ENCODE measurements around the gene FBXL14. TPM values are rescaled to one million over a fixed set of nuclear protein-coding genes. Genes with fewer than 3 reads are reported as not detected.

The FBXL14 gene, protein sequence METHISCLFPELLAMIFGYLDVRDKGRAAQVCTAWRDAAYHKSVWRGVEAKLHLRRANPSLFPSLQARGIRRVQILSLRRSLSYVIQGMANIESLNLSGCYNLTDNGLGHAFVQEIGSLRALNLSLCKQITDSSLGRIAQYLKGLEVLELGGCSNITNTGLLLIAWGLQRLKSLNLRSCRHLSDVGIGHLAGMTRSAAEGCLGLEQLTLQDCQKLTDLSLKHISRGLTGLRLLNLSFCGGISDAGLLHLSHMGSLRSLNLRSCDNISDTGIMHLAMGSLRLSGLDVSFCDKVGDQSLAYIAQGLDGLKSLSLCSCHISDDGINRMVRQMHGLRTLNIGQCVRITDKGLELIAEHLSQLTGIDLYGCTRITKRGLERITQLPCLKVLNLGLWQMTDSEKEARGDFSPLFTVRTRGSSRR
- polyA plus RNA-seq (ENCODE audit: insufficient read length in 3 of 3): 10 to 100 TPM; 11.0 to 17.2 (median 14.6) TPM
- long read RNA-seq, donor 1, partial matches to known transcripts: 0 of 1 reads
- long read RNA-seq, donor 1, other reads (novel, unspliced or antisense): 0 of 1 reads
- long read RNA-seq, donor 2: 0 reads
- long read RNA-seq, donor 3: 0 reads
- long read RNA-seq, donor 4: 0 reads
- long read RNA-seq, donor 5: 0 reads
- long read RNA-seq, donor 6: 0 reads
- long read RNA-seq, donor 7, partial matches to known transcripts: 0 of 1 reads
- long read RNA-seq, donor 7, other reads (novel, unspliced or antisense): 0 of 1 reads
- long read RNA-seq, donor 8: 0 reads
- long read RNA-seq, donor 9: 0 reads
- long read RNA-seq, donor 10, partial matches to known transcripts: 0 of 1 reads
- long read RNA-seq, donor 10, other reads (novel, unspliced or antisense): 0 of 1 reads
- long read RNA-seq, donor 11: 0 reads
- long read RNA-seq, donor 12: 0 reads
- long read RNA-seq, donor 13, partial matches to known transcripts: 0 of 1 reads
- long read RNA-seq, donor 13, other reads (novel, unspliced or antisense): 0 of 1 reads
- long read RNA-seq, donor 14: 0 reads
- long read RNA-seq, donor 15: 0 reads
- long read RNA-seq, donor 16, partial matches to known transcripts: 16 of 16 reads
- long read RNA-seq, donor 16, other reads (novel, unspliced or antisense): 0 of 16 reads

GRCh38 chr12:1594261-1595025 lies at the start of gene FBXL14:
Gene FBXL14 (minus strand): TSS chr12:1594581. CDS start chr12:1594066, 515 bp downstream.
- DNase-seq: peak; percentile 91

DNA sequence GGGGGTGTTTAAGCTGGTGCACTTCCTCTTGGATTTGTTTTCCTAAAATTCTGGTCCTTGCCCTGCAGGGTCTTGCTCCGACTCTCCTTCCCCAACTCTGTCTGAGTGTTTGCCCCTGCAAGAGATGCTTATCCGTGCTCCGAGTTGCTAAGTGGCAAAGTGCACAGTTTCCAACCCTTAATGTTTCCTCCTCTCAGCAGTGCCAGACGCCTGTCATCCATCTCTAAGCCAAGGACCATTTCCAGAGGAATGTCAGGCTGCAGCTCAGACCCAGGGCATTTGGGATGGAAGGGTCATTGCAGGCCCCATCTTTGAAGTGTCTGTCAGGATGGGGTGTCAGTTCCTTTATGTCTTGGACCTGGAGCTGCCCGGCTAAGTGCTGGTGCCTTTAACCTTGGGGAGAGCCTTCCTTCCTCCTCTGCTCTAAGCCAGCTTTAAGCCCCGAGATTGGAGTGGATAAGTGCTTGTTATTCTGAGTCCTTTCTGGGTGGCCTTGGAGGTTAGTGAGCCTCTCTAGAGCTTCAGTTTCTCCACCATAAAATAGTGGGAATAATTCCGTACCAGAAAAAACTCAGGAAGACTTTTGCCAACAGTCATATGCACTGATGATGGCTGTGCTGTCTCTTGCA lies 49.6 kb upstream of the FBXL14 start:
- DNase-seq: no peak

GRCh38 chr12:1643043-1643442 lies 48.7 kb upstream of the FBXL14 start:
- no peak for DNase-seq

DNA sequence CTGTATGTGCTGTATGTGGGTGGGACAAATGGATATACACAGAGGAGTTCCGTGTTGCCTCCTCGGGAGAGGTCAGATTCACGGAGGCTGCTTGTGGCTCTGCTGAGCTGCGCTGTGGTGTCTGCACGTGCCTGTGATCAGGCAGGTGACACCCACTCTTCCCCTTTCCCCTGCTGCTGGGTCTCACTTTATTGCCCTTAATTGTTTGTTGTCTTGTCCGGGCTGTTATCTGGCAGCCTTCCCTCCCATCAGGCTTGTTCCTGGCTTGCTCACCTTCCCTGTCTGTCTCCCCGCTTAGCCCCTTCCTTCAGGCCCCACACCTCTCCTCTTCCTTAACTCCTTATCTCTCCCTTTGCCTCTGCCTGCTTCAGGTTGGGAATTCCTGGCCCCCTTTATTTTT lies 48.1 kb upstream of the FBXL14 start:
- no peak for DNase-seq

DNA sequence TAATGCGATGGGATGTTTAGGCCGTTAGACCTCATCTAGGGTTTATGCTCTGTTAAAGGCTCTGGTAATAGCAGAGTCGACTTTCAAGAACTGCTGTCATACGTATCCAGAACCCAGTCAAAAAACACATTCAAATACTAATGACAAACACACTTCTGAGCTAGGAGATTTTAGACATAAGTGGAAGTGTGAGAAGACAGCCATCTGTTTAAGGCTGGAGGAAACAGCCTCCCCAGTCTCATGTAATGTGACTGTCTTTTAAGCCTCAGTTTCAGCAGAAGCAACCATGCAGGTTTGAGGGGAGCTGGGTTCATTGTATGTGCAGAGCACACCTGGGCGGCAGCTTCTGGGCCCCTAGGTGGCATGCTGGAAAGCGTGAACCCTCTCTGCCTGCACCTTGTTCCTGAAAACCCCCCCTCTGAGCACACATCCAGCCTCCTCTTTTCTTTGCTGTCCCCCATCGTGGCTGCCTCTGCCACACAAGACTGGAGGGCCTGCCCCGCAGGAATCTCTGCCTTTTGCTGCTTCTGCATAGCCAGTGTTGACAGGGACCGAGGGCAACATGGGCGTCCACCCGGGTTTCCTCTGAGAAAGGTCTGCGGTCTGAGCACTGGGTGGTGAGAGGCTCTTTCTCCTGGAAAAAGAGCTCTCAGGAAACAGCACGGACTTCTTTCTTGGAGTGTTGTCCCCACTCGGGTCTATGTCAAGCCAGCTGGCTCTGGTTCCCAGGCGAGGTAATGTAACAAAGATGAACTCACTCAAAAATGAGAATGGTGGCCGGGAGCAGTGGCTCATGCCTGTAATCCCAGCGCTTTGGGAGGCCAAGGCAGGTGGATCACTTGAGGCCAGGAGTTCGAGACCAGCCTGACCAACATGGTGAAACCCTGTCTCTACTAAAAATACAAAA lies 46.2 kb upstream of the FBXL14 start:
- no peak for DNase-seq

- no peak for DNase-seq
Observed at GRCh38 chr12:1639538-1639937, 45.2 kb upstream of the FBXL14 start.

DNA sequence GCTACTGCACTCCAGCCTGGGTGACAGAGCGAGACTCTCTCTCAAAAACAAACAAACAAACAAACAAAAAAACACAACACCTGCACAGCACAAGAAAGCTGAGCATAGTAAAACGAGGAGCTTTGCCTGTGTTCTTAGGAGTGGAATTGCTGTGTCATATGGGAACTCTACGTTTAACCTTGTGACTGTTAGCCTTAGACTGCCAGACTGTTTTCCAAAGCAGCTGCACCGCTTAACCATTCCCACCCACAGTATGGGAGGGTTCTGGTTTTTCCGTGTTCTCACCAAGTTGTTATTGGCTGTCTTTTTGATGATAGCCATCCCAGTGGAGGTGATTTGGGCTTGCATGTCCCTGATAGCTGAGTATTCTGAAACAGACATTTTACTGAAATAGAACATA lies 43.8 kb upstream of the FBXL14 start:
- no peak for DNase-seq

DNA sequence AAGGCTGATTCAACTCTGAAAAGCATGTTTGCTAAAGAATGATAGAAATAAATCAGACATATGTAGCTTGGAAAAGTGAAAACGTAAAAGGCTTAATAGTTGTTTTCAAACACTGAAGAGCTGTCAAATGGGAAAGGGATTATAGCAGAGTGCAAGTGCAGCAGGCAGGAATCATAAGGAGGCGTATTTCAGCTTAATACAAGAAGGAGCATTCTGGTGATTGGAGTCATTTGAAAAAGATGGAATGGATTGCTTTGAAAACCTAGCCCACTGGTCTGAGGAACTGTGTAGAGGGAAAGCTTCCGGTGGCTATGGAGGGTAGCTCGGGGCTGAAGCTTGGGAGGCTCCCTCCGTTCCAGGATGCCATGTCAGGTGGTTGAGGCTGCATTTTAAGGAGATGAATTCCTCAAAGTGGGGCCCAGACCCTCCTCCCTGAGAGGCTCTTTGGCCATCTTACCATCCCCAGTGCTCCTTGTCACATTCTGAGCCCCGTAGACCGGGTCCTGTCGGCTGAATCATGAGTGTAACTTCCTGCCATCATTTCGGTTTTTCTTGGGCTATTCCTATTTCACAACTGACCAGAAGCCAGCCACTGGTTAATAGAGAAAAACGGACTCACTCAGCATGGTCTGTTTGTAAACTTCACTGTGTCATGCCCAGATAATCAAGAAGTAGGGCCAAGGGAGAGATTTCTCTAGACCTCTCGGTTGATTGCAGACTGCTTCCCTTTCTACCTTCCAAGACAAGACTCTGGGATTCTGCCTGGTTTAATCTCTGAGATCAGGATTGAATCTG lies 41.1 kb upstream of the FBXL14 start:
- DNase-seq: no peak

DNA sequence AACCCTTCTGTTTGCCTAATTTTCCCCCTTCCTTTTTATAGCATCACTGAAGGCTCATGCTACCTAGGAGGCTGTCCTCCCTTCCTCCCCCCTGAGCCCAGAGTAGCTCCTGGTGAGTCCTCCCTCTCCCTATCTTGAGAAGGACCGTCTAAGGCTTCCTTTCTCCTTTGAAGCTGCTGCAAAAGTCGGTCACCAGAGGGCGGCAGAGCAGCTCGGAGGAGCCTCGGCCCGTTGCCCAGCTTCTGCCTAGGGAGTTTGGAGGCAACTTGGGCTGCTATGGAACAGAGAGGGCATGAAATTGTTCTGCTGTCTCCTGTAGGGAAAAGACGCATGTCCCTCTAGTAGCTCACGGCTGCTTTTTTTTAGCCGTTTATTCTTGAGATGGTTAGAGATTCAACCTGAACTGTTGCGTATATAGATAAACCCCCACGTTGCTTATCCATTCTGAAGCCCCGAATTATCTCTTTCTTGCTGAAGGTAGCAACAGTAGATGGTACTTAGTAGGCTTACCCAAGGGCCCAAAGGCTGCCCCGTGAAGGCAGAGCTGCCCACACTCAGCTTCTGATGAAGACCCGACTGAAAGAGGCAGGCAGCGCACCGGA lies 40.3 kb upstream of the FBXL14 start:
- no peak for DNase-seq

- DNase-seq: no peak
Observed at GRCh38 chr12:1634149-1634548, 39.8 kb upstream of the FBXL14 start.

DNA sequence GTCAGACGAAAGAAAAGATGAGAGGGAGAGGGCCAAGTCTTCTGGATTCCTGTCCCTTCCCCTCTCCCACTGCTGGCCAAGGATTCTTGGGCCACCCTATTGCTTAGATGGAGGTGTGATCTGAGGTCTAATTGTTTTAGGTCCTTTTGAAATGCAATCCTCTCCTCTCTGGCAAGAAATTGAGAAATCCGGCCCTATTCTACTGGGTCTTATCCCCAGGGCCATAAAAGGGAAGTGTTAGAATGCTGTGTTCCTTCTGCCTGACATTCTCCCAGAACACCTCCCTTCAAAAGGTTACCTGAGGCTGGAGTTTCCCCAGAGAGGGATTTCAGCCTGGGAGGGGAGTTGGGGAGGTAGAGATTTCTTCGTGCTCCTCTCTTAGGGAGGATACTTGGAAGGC lies 39.1 kb upstream of the FBXL14 start:
- DNase-seq: no peak

- no peak for DNase-seq
Observed at GRCh38 chr12:1632702-1633101, 38.3 kb upstream of the FBXL14 start.

DNA sequence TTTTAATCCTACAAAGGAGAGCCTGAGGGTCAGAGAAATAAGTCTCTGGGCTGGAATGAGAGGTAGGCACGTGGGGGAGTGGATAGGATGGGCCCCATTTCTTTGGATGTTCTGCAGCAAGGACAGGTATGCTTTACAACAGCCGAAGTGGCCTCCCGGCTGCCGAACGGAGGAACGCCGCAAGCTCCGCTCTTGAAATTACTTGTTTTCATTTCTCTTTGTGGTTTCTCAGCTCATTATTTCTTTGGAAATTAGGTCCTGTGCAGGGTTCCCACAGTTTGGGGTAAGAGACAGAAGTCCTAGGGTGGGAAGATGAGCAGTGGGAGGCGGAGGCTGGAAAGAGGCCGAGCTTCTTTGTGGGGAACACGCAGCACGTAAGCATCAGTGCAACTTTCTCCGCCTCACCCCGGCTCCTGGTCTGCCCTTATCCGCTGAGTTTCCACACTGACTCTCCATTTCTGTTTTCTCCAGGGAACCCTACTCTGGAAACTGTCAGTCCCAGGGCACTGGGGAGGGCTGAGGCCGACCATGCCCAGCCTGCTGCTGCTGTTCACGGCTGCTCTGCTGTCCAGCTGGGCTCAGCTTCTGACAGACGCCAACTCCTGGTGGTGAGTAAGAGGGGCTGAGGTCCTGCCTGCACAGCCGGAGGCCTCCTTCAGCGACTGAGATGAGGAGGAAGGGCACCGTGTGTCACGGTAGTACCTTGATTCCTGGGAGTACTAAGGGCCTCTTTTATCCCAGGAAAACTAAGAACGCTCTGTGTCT lies 36.6 kb upstream of the FBXL14 start:
- no peak for DNase-seq

- no peak for DNase-seq
Observed at GRCh38 chr12:1630133-1630826, 35.9 kb upstream of the FBXL14 start.

DNA sequence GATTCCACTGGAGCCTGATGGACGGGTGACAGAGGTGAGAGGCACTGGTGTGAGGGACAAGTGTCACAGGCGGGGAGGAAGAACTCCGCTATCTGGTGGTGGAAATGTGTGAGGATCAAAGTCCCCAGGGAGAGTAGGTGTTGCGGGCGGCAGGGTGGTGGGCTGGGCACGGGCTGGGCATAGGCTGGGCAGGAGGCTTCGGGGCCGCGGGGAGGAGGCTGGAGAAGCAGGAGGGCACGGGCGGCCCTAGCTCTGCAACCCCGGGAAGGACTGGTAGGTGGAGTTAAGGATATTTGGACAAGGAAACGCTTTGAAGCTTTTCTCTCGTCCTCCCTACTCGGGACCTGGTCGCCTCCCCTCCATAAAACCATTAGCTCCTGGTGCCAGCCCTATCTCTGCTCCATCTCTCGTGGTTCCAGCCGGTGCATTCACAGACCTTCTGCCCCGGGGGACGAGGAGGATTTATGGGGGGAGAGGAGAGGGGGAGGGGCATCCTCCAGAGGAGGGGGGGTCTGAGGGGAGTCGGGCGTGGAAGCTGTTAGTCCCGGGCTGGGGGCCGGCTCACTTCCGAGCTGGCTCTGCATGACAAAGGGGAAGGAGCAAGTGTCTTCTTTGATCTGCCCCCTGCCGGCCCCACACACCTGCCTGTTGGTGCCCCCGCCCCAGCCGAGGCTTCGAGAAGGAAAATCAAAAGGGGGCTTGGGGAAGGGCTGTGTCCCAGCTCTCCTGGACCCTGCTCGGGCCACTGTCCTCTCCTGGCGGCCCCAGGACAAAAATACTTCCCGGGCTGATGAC lies 35.2 kb upstream of the FBXL14 start:
- peak; percentile 59 for DNase-seq

DNA sequence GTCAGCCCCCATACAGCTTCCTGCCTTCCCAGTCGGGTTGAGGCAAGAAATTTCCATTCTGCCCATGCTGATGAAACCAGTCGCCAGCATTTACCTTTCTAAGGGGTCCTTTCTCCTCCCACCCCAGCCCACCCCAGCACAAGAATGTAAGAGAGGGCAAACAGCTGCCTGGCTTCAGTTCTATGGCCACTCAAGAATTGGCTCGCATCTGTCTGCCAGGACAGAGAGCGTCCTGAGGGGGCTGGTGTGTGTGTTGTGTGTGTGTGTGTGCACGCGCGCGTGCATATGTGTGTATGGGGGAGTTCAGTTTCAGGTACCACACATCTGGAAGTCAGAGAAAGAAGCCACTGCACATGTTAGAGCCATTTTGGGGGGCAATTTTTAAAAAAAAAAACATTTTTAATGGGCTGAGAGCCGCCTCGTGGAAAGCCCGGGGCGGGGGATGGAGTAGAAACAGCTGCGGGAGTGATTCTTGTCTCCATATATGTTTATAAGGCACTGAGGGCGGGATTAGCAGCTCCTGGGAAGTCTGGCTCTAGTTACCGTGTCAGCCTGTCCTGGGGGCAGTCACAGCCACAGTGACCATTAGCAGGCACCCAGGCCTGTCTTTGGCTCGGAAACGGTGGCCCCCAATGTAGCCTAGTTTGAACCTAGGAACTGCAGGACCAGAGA lies 34.4 kb upstream of the FBXL14 start, which contains the start of gene WNT5B:
Gene WNT5B (plus strand): TSS at position 566 of the 672 bp plus-strand sequence. CDS start 2,124 bp downstream, outside the sequence.
- DNase-seq: no peak
